GM19328 (cell line): ENCODE data around the gene GPR156.
"Not testable (repeated sequence)": the region's sequence is repeated elsewhere in the genome, so short reads cannot be mapped to it uniquely, and the experiment has no call there.

Experiments
- ATAC-seq: cut with Tn5 transposase; IDR thresholded peaks from one replicate; pipeline ENCODE4 v1.9.1; 2021; ENCODE audit warnings: mild to moderate bottlenecking, moderate library complexity; ENCODE audit not compliant: unreplicated experiment

The GPR156 gene

GRCh38 chr3:120284747-120285507 is at the start of gene GPR156:
TSS of gene GPR156 (minus strand) at chr3:120285222. CDS start at chr3:120244098, 41,124 bp downstream.
- ATAC-seq: no peak

GRCh38 chr3:120332646-120333045 is 47.6 kb upstream of the GPR156 start:
- ATAC-seq: no peak

- ATAC-seq: no peak
Observed at GRCh38 chr3:120331076-120331475, 46.1 kb upstream of the GPR156 start.

- ATAC-seq: no peak
Observed at GRCh38 chr3:120326784-120327183, 41.8 kb upstream of the GPR156 start.

GRCh38 chr3:120324190-120324589 is 39.2 kb upstream of the GPR156 start:
- ATAC-seq: no peak

GRCh38 chr3:120323761-120324160 is 38.7 kb upstream of the GPR156 start:
- ATAC-seq: not testable (repeated sequence)

GRCh38 chr3:120311863-120312794 is 27.1 kb upstream of the GPR156 start:
- no peak for ATAC-seq

- no peak for ATAC-seq
Observed at GRCh38 chr3:120306519-120307455, 21.8 kb upstream of the GPR156 start.

- no peak for ATAC-seq
Observed at GRCh38 chr3:120304616-120305015, 19.6 kb upstream of the GPR156 start.

GRCh38 chr3:120302361-120302760 is 17.3 kb upstream of the GPR156 start:
- ATAC-seq: no peak

- ATAC-seq: no peak
Observed at GRCh38 chr3:120300971-120301370, 15.9 kb upstream of the GPR156 start.

GRCh38 chr3:120299403-120299802 is 14.4 kb upstream of the GPR156 start:
- no peak for ATAC-seq

- no peak for ATAC-seq
Observed at GRCh38 chr3:120298996-120299395, 14.0 kb upstream of the GPR156 start.

- not testable (repeated sequence) for ATAC-seq
Observed at GRCh38 chr3:120291552-120291951, 6.5 kb upstream of the GPR156 start.

- ATAC-seq: no peak
Observed at GRCh38 chr3:120289636-120290035, 4.6 kb upstream of the GPR156 start.

- no peak for ATAC-seq
Observed at GRCh38 chr3:120286465-120286864, 1.4 kb upstream of the GPR156 start.

- no peak for ATAC-seq
Observed at GRCh38 chr3:120285508-120285841, 453 bp upstream of the GPR156 start.

GRCh38 chr3:120281261-120281660 is 3.8 kb downstream of the GPR156 start:
- ATAC-seq: no peak

GRCh38 chr3:120280566-120280965 is 4.5 kb downstream of the GPR156 start:
- ATAC-seq: no peak

- no peak for ATAC-seq
Observed at GRCh38 chr3:120280026-120280425, 5.0 kb downstream of the GPR156 start.

GRCh38 chr3:120276767-120277166 is 8.3 kb downstream of the GPR156 start:
- ATAC-seq: no peak
